ENCODE results near the gene ENO1. TPM values are rescaled to one million over a fixed set of nuclear protein-coding genes. Genes with fewer than 3 reads are reported as not detected.

Gene ENO1
- total and polyA plus RNA-seq, 9 of the 15 experiments (the other 6 are each of a cell fraction or from before 2014, with no cell fraction given): 2,249 to 7,472 (median 2,868) TPM

- WGBS (ENCODE audit: insufficient coverage, low coverage, missing lambda C conversion rate): 15% methylated on average over 2 of the region's 2 CpGs
- Histone ChIP-seq H3K9me3 (replicated peaks; ENCODE audit: control insufficient read depth, insufficient read depth, low read depth, low read length) (no peaks in the 10 kb centered on the region), H2AFZ (ENCODE audit: low read depth, low read length) (no peak overlapping the region), H4K20me1 (replicated peaks; ENCODE audit: control insufficient read depth, insufficient read depth, low read length) (peaks cover 46% of the 10 kb centered on the region), H3K9ac (ENCODE audit: insufficient read depth in 1 of 2, low read depth in 2 of 2, low read length in 2 of 2) (no peak overlapping the region), H3K27ac (ENCODE audit: extremely low read depth, low read depth, low read length) (peak overlapping the region; percentile 2; the same call in 1 of the 3 replicates), H3K4me2 (ENCODE audit: insufficient read depth, low read length) (no peak overlapping the region), H3K4me3 (no peak overlapping the region), H3K79me2 (ENCODE audit: control insufficient read depth, insufficient read depth, low read length) (peaks cover 8% of the 10 kb centered on the region; the same call in 2 of the 3 replicates), H3K9me1 (ENCODE audit: control insufficient read depth, insufficient read depth, low read length) (peaks cover 14% of the 10 kb centered on the region), H3K27me3 (ENCODE audit: control insufficient read depth in 2 of 2, insufficient read depth in 2 of 2, low read length in 2 of 2) (no peaks in the 10 kb centered on the region), H3K36me3 (ENCODE audit: control insufficient read depth, insufficient read depth, low read length) (peaks cover 59% of the 10 kb centered on the region), H3K4me1 (replicated peaks in 1 of 2; ENCODE audit: control insufficient read depth in 2 of 2, insufficient read depth in 2 of 2, low read length in 2 of 2) (peaks cover 13% of the 10 kb centered on the region in 2 experiments)
- BruUV-seq (replicated peaks): no TSS peak
- ChIA-PET POLR2A (interaction anchor here (0.7 to 14.9 kb wide), 18 partner anchors 8 to 1193 kb away, joined by 3 to 219 read pairs (median 3); partner anchors contain the start of genes ENO1 and RERE), CTCF (ENCODE audit: low intra/inter-chr PET ratio) (no interaction called here)
- in situ Hi-C loops (cut with MboI) (loop anchor here (5.0 kb wide), 1 partner anchor 296 kb away; no protein-coding TSS in a partner anchor), intact Hi-C loops (cut with micrococcal nuclease) (loop anchor here (2.0 to 10.0 kb wide), 2 partner anchors 47 to 131 kb away; no protein-coding TSS in a partner anchor)
- ATAC-seq: peak; percentile 53
- FAIRE-seq: peak; percentile 82
- DNase-seq (ENCODE audit: extremely low read depth in 1 of 4, low spot score in 3 of 4): peak in 2 of 4 experiments; percentile 60 to 81
- TF ChIP-seq MXI1 (IDR thresholded peaks at IDR 0.05; ENCODE audit: low read depth, low read length): no peak
- TF ChIP-seq MTA1 (IDR thresholded peaks at IDR 0.05; ENCODE audit: borderline replicate concordance): 0 out of 2 replicates have a peak, but pooled peaks have one; percentile 35
- TF ChIP-seq, protein P1, sequence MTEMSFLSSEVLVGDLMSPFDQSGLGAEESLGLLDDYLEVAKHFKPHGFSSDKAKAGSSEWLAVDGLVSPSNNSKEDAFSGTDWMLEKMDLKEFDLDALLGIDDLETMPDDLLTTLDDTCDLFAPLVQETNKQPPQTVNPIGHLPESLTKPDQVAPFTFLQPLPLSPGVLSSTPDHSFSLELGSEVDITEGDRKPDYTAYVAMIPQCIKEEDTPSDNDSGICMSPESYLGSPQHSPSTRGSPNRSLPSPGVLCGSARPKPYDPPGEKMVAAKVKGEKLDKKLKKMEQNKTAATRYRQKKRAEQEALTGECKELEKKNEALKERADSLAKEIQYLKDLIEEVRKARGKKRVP (CRISPR knock-in tag; IDR thresholded peaks at IDR 0.05): peak; percentile 7; the same call in 1 of the 2 replicates
- peak; percentile 82 for TF ChIP-seq FOSL1 (tag; conservative IDR thresholded peaks at IDR 0.05)
- TF ChIP-seq DMBX1 (CRISPR knock-in tag; IDR thresholded peaks at IDR 0.05; ENCODE audit: borderline replicate concordance): 0 out of 2 replicates have a peak, but pooled peaks have one; percentile 36
- TF ChIP-seq CBFB (CRISPR knock-in tag; IDR thresholded peaks at IDR 0.05): peak; percentile 93
- TF ChIP-seq MLLT1 (IDR thresholded peaks at IDR 0.05): peak in 1 of 2 experiments; percentile 79; a peak in 2 of 4 replicates
- TF ChIP-seq, protein P2, sequence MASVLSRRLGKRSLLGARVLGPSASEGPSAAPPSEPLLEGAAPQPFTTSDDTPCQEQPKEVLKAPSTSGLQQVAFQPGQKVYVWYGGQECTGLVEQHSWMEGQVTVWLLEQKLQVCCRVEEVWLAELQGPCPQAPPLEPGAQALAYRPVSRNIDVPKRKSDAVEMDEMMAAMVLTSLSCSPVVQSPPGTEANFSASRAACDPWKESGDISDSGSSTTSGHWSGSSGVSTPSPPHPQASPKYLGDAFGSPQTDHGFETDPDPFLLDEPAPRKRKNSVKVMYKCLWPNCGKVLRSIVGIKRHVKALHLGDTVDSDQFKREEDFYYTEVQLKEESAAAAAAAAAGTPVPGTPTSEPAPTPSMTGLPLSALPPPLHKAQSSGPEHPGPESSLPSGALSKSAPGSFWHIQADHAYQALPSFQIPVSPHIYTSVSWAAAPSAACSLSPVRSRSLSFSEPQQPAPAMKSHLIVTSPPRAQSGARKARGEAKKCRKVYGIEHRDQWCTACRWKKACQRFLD (CRISPR knock-in tag; IDR thresholded peaks at IDR 0.05): peak; percentile 82
- TF ChIP-seq ZNF668 (CRISPR knock-in tag; IDR thresholded peaks at IDR 0.05): no peak
- TF ChIP-seq, protein P3, sequence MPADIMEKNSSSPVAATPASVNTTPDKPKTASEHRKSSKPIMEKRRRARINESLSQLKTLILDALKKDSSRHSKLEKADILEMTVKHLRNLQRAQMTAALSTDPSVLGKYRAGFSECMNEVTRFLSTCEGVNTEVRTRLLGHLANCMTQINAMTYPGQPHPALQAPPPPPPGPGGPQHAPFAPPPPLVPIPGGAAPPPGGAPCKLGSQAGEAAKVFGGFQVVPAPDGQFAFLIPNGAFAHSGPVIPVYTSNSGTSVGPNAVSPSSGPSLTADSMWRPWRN (IDR thresholded peaks at IDR 0.05; ENCODE audit: low read depth): peak; percentile 74
- peak; percentile 96 for TF ChIP-seq ZEB2 (IDR thresholded peaks at IDR 0.05)
- TF ChIP-seq NR2C1 (IDR thresholded peaks at IDR 0.05): no peak
- TF ChIP-seq NR2C1 (tag; IDR thresholded peaks at IDR 0.05): peak; percentile 63; the same call in 1 of the 2 replicates
- TF ChIP-seq ETS2 (tag; IDR thresholded peaks at IDR 0.05; ENCODE audit: borderline replicate concordance, poor library complexity, severe bottlenecking): no peak
- TF ChIP-seq ILK (tag; IDR thresholded peaks at IDR 0.05; ENCODE audit: borderline replicate concordance, low read depth): no peak
- peak in 1 of 2 experiments; percentile 23; a peak in 1 of 4 replicates for TF ChIP-seq TRIM24 (IDR thresholded peaks at IDR 0.05)
- TF ChIP-seq BRF1 (IDR thresholded peaks at IDR 0.05; ENCODE audit: borderline replicate concordance, extremely low read depth, insufficient read length): no peak
- peak; percentile 84 for TF ChIP-seq ARID1B (IDR thresholded peaks at IDR 0.05)
Measured at GRCh38 chr1:8858112-8858668, 20.3 kb downstream of the ENO1 start.
